Head of caudate nucleus (tissue), 42 donors: ENCODE results near the gene GJA1.
"Not testable (repeated sequence)": the region's sequence is repeated elsewhere in the genome, so short reads cannot be mapped to it uniquely, and the experiment has no call there.

Experiments
- DNase-seq, 42 donors: peaks; one replicate each; pipeline versions ENCODE4 v3.0.0 to v3.0.0-alpha.2; 2020 to 2021; ENCODE audit warnings: mixed read lengths in 7 of 42
- intact Hi-C: fragments of 100-400 bp; cut with DNase I; formaldehyde crosslinking; loops from one replicate; pipeline ENCODE4 v1.15.0; 2022

Gene GJA1

DNA sequence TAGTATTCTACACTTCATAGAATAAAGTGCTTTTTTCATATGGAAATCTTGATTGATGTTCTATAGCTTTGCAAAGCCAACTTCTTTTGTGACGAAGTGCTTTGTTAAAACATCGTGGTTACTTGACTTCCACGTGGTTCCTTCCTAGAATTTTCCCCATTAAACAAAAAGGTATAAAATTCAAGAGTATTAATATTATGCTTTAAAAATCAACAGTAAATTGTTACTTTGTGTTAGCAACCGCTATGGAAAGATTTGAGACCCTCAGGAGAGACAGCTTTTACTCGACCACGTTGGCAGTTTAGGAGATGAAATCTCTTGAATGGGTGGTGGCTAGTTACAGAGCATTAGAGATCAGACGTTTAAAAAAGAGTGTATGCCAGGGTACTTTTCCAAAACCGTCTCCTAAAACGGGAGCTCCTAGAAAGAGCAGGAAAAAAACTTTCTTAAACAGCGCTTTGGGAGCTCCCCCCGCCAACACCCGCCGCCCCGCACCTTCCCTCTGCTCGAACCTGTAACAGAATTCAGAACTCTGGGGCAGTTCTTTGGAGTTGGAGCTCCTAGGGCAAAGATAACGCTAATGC lies 920 bp downstream of the GJA1 start:
- no peak for DNase-seq
- intact Hi-C loops = loop anchor here (5.0 kb wide), 1 partner anchor 411 kb away; no protein-coding TSS in a partner anchor

- intact Hi-C loops = loop anchor here (5.0 kb wide), 1 partner anchor 410 kb away; no protein-coding TSS in a partner anchor
- peak in 15 of 42 donors; percentile 6 to 61 (median 26) for DNase-seq
Observed at GRCh38 chr6:121436960-121437850, 1.8 kb downstream of the GJA1 start.

DNA sequence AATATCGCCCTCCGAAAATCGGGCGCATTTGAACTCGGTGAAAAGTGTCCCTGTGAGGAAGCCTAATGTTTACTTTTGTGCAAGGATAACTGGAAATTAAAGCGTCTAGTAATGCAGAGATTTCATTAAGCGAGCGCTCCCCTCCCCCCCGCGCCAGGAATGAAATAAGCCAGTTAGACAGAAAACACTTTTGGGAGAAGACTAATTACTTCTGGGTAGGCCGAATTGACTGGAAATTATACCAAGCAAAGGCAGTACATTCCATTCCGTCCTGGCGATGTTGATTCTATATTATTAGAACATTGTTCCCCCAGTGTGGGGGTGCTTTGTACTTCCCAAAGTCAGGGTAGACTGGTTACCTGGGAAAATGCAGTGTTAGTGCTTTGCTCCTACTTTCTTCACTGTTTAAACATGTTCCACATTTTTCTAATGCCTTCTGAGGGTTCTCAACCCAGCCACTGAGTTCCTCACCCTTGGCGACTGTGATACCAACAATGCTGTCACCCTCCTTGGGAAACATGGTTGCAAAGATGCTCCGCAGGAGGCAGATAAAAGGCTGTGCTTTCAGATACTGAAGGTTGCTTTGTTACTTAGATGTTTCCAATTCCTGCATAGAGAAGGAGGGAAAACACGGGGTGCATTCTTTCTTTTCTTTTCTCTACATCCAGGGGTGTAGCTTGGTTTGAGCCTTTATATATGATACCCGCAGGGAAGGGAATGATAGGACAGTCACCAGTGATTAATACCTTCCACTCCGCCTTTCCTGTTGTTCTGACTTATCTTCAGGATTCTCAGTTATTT lies 2.6 kb downstream of the GJA1 start:
- DNase-seq = peak in 1 of 42 donors; percentile 5
- intact Hi-C loops = loop anchor here (5.0 kb wide), 1 partner anchor 409 kb away; no protein-coding TSS in a partner anchor

DNA sequence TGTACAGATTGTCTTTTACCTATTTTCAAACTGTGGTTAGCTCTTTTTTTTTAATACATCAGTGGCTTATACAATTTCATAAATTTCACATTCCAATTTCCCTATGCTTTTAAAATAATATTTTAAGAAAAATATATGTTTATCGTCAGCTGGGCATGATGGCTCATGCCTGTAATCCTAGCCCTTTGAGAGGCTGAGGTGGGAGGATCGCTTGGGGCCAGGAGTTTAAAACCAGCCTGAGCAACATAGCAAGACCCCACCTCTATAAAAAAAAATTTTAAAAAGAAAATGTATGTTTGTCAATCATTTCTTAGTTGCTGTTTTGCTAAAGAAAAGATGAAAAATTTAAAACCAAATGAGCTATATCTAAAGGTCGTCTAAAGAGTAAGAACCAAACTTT lies 3.4 kb downstream of the GJA1 start:
- DNase-seq = no peak

GRCh38 chr6:121439475-121439874 lies 4.0 kb downstream of the GJA1 start:
- intact Hi-C loops = loop anchor here (5.0 kb wide), 1 partner anchor 408 kb away; no protein-coding TSS in a partner anchor
- no peak for DNase-seq

More for the DNA sequence above, 3.4 kb downstream of the GJA1 start:
- intact Hi-C loops = loop anchor here (5.0 kb wide), 1 partner anchor 408 kb away; no protein-coding TSS in a partner anchor

DNA sequence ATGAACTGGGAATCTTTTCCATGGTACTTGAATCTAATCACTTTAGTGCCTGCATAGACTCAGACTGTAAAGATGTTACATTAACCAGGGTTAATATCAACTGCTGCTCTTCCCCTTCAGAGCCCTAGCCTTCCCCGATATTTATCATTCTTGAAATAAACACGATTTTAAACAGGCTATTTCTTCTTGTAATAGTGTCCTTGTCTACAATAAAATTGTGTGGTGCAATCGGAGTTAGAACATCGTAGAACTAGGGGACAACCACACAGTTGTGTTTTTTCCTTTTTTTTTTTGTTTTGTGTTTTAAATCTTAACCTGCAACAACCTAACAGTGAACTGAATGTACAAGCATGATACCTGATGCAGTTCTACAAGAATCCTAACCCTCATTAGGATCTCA lies 4.5 kb downstream of the GJA1 start:
- DNase-seq = no peak
- intact Hi-C loops = loop anchor here (5.0 kb wide), 1 partner anchor 407 kb away; no protein-coding TSS in a partner anchor

DNA sequence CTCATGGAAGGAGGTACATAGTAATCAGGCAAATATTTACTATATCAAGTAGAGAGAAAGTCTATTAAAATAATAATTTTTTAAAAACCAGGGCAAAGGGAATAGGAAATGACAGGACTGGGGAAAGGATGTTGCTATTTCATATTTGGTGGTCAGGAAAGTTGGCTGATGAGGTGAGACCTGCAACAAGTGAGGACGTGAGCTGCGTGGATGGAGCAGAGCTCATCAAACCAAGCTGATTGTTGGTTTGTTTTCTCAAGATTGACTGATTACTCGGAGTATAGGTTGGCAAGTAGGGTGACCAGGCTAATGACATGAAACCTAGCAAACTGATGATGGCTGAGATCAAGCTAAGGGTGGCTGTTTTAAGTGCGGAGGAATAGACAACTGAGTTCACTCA lies 6.0 kb downstream of the GJA1 start:
- no peak for DNase-seq
- intact Hi-C loops = no loop called here

- intact Hi-C loops = no loop called here
- DNase-seq = no peak
Observed at GRCh38 chr6:121442576-121442975, 7.1 kb downstream of the GJA1 start.

GRCh38 chr6:121443971-121444541 lies 8.6 kb downstream of the GJA1 start:
- DNase-seq = no peak
- intact Hi-C loops = no loop called here

DNA sequence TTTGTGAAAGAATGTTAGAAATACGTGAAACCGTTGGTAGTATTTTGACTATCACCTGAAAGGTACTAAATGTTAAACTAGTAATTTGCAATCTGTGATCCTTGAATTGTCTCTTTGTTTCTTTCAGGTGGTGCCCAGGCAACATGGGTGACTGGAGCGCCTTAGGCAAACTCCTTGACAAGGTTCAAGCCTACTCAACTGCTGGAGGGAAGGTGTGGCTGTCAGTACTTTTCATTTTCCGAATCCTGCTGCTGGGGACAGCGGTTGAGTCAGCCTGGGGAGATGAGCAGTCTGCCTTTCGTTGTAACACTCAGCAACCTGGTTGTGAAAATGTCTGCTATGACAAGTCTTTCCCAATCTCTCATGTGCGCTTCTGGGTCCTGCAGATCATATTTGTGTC lies 11.3 kb downstream of the GJA1 start:
- DNase-seq, intact Hi-C loops: not testable (repeated sequence)

- intact Hi-C loops, DNase-seq: not testable (repeated sequence)
Observed at GRCh38 chr6:121447746-121448145, 12.3 kb downstream of the GJA1 start.

DNA sequence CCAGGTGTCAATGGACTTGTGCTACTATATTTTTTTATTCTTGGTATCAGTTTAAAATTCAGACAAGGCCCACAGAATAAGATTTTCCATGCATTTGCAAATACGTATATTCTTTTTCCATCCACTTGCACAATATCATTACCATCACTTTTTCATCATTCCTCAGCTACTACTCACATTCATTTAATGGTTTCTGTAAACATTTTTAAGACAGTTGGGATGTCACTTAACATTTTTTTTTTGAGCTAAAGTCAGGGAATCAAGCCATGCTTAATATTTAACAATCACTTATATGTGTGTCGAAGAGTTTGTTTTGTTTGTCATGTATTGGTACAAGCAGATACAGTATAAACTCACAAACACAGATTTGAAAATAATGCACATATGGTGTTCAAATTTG lies 13.1 kb downstream of the GJA1 start:
- intact Hi-C loops, DNase-seq: not testable (repeated sequence)

- intact Hi-C loops = no loop called here
- no peak for DNase-seq
Observed at GRCh38 chr6:121449331-121449730, 13.9 kb downstream of the GJA1 start.

- no peak for DNase-seq
- intact Hi-C loops = no loop called here
Observed at GRCh38 chr6:121450242-121450641, 14.8 kb downstream of the GJA1 start.

DNA sequence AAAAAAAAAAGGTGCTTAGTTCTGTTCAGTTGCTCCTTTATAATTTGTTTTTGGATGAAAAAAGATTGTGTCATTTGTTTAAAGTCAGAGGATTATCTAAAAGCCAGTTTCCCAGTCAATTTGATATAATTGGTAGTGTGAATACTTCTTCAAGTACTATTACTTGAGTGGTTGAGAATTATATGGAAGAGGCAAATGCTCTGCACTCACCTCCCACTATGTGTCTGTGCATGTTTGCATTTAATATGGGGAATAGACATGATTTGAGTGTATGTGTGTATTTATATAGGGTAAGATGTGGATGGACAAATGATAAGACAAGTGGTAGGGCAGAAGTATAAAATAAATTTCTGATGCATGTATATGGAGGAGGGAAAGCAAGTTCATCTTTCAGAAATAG lies 15.8 kb downstream of the GJA1 start:
- intact Hi-C loops = no loop called here
- no peak for DNase-seq

DNA sequence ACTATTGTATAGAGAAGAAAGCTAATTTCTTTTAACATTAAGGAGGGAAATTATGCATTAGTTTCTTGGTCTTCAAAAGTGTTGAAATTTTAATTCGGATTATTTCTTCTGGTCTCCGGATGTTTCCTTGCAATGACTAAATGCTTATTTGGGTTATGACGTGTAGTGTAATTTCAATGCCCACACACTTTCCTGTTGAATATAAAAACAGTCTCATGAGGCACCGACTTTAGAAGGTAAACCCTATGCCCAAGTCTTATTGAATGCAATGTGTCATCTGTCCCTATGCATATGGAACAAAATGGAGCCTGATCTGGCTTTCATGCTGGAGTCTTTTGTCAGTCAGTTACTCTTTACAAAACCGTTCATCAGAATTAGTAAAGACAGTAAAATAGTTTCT lies 17.7 kb downstream of the GJA1 start:
- DNase-seq = no peak
- intact Hi-C loops = no loop called here

DNA sequence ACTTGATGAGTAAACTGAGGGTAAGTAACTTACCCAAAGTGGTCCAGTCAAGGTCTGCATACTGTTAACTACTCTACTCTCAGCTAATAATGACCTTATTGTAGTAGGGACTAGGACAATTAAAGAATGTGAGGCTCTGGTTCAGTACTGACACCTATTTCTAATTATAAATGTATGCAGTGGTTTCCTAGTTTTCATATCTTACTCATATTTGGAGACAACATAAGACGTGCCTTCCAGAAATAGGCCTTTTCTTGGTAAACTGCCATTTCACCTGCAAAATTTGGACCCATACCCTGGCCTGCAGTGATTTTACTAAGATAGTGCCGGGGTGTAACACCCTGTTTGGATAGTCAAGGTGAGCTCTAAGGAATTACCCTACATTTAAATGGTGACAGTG lies 24.7 kb downstream of the GJA1 start:
- DNase-seq = no peak
- intact Hi-C loops = no loop called here

GRCh38 chr6:121463087-121463486 lies 27.6 kb downstream of the GJA1 start:
- intact Hi-C loops = no loop called here
- DNase-seq = no peak

GRCh38 chr6:121465101-121465500 lies 29.7 kb downstream of the GJA1 start:
- DNase-seq = no peak
- intact Hi-C loops = no loop called here
